ENCODE data around the gene TEF.

GRCh38 chr22:41343717-41344116 lies 38.0 kb upstream of the TEF start:
- TF ChIP-seq NR1H2 (CRISPR knock-in tag; IDR thresholded peaks at IDR 0.05) (no peak), ATF6 (CRISPR knock-in tag; IDR thresholded peaks at IDR 0.05) (no peak), FOXK1 (CRISPR knock-in tag; IDR thresholded peaks at IDR 0.05) (no peak)

Data from WTC11 (cell line).